KOPT-K1 (cell line): ENCODE measurements around the gene ITSN1.

Experiments used
- H3K27ac ChIP-seq: fragments of 200-600 bp; sonication (generic); 2 replicates; pipeline ENCODE4 v1.5.1; 2016; ENCODE audit warnings: antibody characterized with exemption, mild to moderate bottlenecking, low read depth, low read length; ENCODE audit not compliant: poor library complexity, severe bottlenecking
- H3K36me3 ChIP-seq: fragments of 200-600 bp; sonication (generic); 2 replicates; pipeline ENCODE4 v1.5.1; 2017; ENCODE audit warnings: antibody characterized with exemption, mild to moderate bottlenecking, low read length, moderate library complexity; ENCODE audit not compliant: insufficient read depth
- H3K9me3 ChIP-seq: fragments of 200-600 bp; sonication (generic); 2 replicates; pipeline ENCODE4 v1.5.1; 2017; ENCODE audit warnings: antibody characterized with exemption, low read length, mild to moderate bottlenecking; ENCODE audit not compliant: insufficient read depth, poor library complexity, severe bottlenecking

The ITSN1 gene

GRCh38 chr21:33844890-33845205 lies 202.5 kb downstream of the ITSN1 start:
- peaks cover 9% of the 10 kb centered on the region for H3K9me3 ChIP-seq
- no peak overlapping the region for H3K27ac ChIP-seq

GRCh38 chr21:33846141-33846540 lies 203.8 kb downstream of the ITSN1 start:
- H3K9me3 ChIP-seq, result peaks cover 9% of the 10 kb centered on the region
- no peaks in the 10 kb centered on the region for H3K36me3 ChIP-seq
- no peak overlapping the region for H3K27ac ChIP-seq

More at GRCh38 chr21:33844890-33845205, 202.5 kb downstream of the ITSN1 start:
- no peaks in the 10 kb centered on the region for H3K36me3 ChIP-seq

- Histone ChIP-seq H3K36me3 (no peaks in the 10 kb centered on the region), H3K27ac (no peak overlapping the region), H3K9me3 (peaks cover 9% of the 10 kb centered on the region)
These were observed 205.4 kb downstream of the ITSN1 start for GRCh38 chr21:33847588-33848248.

GRCh38 chr21:33848249-33848953 lies 206.1 kb downstream of the ITSN1 start:
- H3K9me3 ChIP-seq, result peaks cover 9% of the 10 kb centered on the region
- no peaks in the 10 kb centered on the region for H3K36me3 ChIP-seq
- H3K27ac ChIP-seq, result no peak overlapping the region

- Histone ChIP-seq H3K9me3 (peaks cover 9% of the 10 kb centered on the region), H3K36me3 (no peaks in the 10 kb centered on the region), H3K27ac (no peak overlapping the region)
These were observed 207.5 kb downstream of the ITSN1 start for GRCh38 chr21:33849834-33850233.

- peaks cover 9% of the 10 kb centered on the region for H3K9me3 ChIP-seq
- H3K27ac ChIP-seq, result no peak overlapping the region
- H3K36me3 ChIP-seq, result no peaks in the 10 kb centered on the region
These were observed 208.1 kb downstream of the ITSN1 start for GRCh38 chr21:33850401-33850800.

GRCh38 chr21:33850985-33851384 lies 208.7 kb downstream of the ITSN1 start:
- H3K27ac ChIP-seq, result no peak overlapping the region
- no peaks in the 10 kb centered on the region for H3K36me3 ChIP-seq
- H3K9me3 ChIP-seq, result peaks cover 5% of the 10 kb centered on the region

GRCh38 chr21:33852485-33852884 lies 210.2 kb downstream of the ITSN1 start:
- Histone ChIP-seq H3K9me3 (no peaks in the 10 kb centered on the region), H3K36me3 (no peaks in the 10 kb centered on the region), H3K27ac (no peak overlapping the region)

- Histone ChIP-seq H3K27ac (no peak overlapping the region), H3K9me3 (no peaks in the 10 kb centered on the region), H3K36me3 (no peaks in the 10 kb centered on the region)
These were observed 212.3 kb downstream of the ITSN1 start for GRCh38 chr21:33854604-33855003.

- no peaks in the 10 kb centered on the region for H3K9me3 ChIP-seq
- no peaks in the 10 kb centered on the region for H3K36me3 ChIP-seq
- no peak overlapping the region for H3K27ac ChIP-seq
These were observed 212.9 kb downstream of the ITSN1 start for GRCh38 chr21:33855190-33855589.

- Histone ChIP-seq H3K27ac (no peak overlapping the region), H3K36me3 (no peaks in the 10 kb centered on the region)
These were observed 214.7 kb downstream of the ITSN1 start for GRCh38 chr21:33856893-33857527.

GRCh38 chr21:33857846-33858666 lies 215.8 kb downstream of the ITSN1 start:
- no peak overlapping the region for H3K27ac ChIP-seq
- H3K36me3 ChIP-seq, result no peaks in the 10 kb centered on the region
- no peaks in the 10 kb centered on the region for H3K9me3 ChIP-seq

More at GRCh38 chr21:33856893-33857527, 214.7 kb downstream of the ITSN1 start:
- H3K9me3 ChIP-seq, result no peaks in the 10 kb centered on the region

GRCh38 chr21:33858667-33859372 lies 216.5 kb downstream of the ITSN1 start:
- Histone ChIP-seq H3K27ac (no peak overlapping the region), H3K36me3 (no peaks in the 10 kb centered on the region), H3K9me3 (no peaks in the 10 kb centered on the region)

- no peaks in the 10 kb centered on the region for H3K9me3 ChIP-seq
- H3K27ac ChIP-seq, result no peak overlapping the region
- H3K36me3 ChIP-seq, result no peaks in the 10 kb centered on the region
These were observed 217.2 kb downstream of the ITSN1 start for GRCh38 chr21:33859373-33860102.
